ENCODE measurements around the gene ZBTB49.

ZBTB49 gene

DNA sequence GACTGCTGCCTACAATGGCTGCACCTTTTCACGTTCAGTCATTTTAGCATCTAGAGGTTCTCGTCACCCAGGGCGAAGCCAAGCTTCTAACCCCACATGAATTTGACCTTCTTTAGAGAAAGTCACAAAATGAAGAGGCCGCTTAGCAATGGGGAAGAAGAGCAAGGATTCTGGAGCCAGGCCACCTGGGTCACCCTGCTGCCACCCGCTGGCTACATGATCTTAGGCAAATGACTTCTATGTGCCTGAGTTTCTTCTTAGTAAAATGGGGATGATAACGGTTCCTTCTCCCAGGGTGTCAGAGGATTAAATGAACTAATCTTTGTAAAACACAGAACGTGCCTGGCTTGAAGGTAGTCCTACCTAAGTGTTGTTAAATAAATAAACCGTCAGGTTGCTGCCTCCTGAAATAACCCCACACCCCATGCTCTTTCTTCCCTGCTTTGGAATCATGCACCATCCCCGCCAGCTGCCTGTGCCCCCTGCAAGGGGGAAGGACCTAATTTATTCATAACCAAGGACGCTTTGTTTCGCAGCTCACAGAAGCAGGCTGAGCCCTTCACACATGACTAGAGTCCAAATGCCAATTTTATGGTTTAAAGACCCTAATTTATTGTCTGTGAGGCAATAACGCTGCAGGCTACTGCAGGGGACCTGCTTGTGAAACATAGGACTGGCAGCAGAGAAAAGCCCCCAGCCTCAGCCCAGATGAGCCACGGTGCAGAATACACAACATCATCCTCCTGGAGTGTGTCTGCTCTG, 68.2 kb downstream of the ZBTB49 start:
- TF ChIP-seq, protein P1, sequence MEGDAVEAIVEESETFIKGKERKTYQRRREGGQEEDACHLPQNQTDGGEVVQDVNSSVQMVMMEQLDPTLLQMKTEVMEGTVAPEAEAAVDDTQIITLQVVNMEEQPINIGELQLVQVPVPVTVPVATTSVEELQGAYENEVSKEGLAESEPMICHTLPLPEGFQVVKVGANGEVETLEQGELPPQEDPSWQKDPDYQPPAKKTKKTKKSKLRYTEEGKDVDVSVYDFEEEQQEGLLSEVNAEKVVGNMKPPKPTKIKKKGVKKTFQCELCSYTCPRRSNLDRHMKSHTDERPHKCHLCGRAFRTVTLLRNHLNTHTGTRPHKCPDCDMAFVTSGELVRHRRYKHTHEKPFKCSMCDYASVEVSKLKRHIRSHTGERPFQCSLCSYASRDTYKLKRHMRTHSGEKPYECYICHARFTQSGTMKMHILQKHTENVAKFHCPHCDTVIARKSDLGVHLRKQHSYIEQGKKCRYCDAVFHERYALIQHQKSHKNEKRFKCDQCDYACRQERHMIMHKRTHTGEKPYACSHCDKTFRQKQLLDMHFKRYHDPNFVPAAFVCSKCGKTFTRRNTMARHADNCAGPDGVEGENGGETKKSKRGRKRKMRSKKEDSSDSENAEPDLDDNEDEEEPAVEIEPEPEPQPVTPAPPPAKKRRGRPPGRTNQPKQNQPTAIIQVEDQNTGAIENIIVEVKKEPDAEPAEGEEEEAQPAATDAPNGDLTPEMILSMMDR (IDR thresholded peaks at IDR 0.05; ENCODE audit: extremely low read depth, missing control alignments): no peak
- no peak for DNase-seq (ENCODE audit: low spot score)

DNA sequence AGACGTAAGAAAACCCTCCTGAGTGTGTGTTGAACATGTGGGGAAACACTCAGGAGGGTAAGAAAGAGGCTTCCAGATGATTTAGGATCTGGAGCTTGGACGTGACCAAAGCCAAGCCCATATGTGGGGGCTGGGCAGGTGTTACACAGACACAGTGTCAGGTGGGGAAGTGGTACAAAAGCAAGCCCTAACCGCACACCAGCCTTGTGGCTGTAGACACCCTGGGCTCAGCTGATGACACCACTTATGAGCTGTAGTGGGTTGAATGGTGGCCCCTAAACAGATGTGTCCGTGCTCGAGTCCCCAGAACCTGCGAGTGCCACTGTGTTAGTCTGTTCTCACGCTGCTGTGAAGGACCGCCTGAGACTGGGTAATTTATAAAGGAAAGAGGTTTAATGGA, 71.8 kb downstream of the ZBTB49 start:
- no peak for DNase-seq (ENCODE audit: low spot score)
- TF ChIP-seq, protein P1 (IDR thresholded peaks at IDR 0.05; ENCODE audit: extremely low read depth, missing control alignments): no peak

DNA sequence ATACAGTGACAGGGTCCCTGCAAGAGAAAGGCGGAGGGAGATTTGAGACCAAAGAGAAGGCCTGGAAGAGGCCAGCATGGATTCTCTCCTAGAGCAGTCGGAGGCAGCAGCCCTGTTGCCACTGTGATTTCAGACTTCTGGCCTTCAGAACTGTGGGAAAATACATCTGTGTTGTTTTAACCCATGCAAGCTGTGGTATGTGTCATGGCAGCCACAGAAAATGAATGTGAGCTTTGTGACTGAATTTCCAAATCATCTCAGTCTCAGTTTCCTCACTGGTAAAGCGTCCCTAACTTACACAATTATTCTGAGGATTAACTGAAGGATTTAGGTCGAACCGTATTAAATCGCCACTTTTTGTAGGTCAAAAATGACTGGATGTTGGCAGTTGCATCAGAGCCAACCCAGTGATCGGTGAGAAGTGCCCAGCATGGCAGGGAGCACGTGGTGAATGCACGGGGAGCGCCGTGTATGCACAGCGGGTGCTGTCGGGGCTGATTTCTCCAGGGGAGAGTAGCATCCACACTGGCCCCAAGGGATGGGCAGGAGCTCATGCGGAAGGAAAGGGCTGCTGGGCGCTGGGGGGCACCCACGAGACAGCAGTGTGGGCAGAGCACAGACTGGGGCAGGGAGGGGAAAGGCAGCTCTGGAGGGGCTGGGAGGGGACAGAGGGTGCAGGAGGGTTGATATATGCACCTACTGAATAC, 73.1 kb downstream of the ZBTB49 start:
- no peak for DNase-seq (ENCODE audit: low spot score)
- TF ChIP-seq, protein P1 (IDR thresholded peaks at IDR 0.05; ENCODE audit: extremely low read depth, missing control alignments): no peak

DNA sequence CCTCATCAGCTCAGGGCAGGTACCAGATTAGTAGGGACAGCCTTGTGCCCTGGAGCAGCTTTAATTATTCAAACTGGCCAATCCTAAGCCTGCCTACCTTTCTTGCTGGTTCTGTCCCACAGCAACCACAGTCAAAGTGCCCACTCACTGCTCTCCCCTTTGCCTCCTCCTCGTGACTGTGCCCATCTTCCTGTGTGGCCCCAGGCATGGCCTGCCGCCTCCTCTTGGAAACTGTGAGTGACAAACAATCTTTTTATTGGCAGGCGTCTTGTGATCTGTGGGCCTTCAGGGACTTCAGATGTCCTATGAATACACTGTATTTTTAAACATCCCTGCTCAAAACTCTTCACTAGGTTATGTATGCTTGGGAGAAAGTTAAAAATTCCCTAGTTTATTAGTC, 74.0 kb downstream of the ZBTB49 start:
- no peak for DNase-seq (ENCODE audit: low spot score)

DNA sequence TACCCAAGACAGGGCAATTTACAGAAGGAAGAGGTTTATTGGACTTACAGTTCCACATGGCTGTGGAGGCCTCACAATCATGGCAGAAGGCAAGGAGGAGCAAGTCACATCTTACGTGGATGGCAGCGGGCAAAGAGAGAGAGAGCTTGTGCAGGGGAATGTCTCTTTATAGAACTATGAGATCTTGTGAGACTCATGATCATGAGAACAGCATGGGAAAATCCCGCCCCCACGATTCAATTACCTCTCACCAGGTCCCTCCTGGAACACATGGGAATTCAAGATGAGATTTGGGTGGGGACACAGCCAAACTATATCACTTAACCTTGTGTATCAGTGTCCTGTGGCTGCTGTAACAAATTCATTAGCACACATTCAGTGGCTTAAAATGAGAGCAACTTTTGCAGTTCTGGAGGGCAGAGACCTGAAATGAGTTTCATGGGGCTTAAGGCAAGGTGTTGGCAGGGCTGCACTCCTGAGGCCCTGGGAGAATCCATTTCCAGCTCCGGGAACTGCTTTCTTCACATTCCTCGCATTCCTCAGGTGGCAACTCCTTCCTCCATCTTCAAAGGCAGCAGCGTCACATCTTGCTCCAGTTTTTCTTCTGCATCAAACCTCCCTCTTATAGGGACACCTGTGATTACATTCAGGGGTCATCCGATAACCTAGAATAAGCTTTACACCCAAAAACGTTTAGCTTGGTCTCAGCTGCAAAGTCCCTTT, 74.6 kb downstream of the ZBTB49 start:
- DNase-seq (ENCODE audit: low spot score): no peak
- TF ChIP-seq, protein P1 (IDR thresholded peaks at IDR 0.05; ENCODE audit: extremely low read depth, missing control alignments): no peak

More for the DNA sequence above, 74.0 kb downstream of the ZBTB49 start:
- TF ChIP-seq, protein P1 (IDR thresholded peaks at IDR 0.05; ENCODE audit: extremely low read depth, missing control alignments): no peak

DNA sequence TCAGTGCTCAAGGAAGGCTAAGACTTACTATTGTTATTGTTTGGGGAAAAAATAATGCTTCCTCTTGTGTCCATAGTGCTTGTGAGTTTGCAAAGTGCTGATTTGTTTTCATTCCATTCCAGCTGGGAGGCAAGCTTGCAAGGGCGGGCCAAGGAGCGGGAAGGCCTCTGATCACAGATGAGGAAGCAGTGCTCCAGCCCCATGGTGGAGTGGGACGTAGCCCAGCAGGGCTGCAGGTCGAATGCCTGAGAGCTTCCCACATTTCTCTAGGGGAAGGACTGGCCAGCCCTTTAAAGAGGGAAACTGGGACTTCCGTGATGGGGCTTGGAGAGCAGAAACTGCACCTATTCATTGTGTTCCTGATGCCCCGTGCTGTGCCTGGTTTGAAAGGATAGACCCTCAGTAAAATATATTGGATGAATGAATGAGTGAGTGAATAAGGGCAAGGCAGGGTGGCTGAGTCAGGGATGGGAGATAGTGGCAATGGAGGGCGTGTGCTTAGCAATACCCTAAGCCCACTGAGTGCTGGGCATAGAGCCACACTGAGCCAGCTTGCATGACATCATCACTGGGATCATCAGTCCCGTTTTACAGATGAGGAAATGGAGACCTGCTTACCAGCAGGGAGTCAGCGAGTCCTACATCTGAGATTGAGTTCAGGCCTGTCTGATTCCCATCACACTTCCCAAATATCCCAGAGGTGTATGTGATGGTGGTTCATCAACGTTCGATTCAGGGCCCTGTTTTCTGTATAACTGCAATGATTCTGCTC, 78.9 kb downstream of the ZBTB49 start:
- no peak for DNase-seq (ENCODE audit: low spot score)
- TF ChIP-seq, protein P1 (IDR thresholded peaks at IDR 0.05; ENCODE audit: extremely low read depth, missing control alignments): no peak

Measured in GM20000 (cell line).